Adrenal gland (tissue), 12 donors: Measurements from ENCODE around the gene DBI. TPM values are rescaled to one million over a fixed set of nuclear protein-coding genes. Genes with fewer than 3 reads are reported as not detected.

ENCODE experiments used
- DNase-seq, 7 donors: peaks; one replicate each; pipeline ENCODE4 v3.0.0-alpha.2; 2019 to 2020
- H3K27ac ChIP-seq, 5 donors: fragments of 200-600 bp; sonication (generic) in 4 of 5; 1 replicate in 3 of 5; 2 replicates in 2 of 5; pipeline versions ENCODE4 v1.5.1 to v1.8.0; 2016 to 2020; ENCODE audit warnings: mild to moderate bottlenecking in 1 of 5
- H3K27me3 ChIP-seq: fragments of 200-600 bp; 2 replicates; pipeline ENCODE4 v1.8.0; 2021
- H3K36me3 ChIP-seq, 2 donors: fragments of 200-600 bp; replicated peaks in 1 of 2; 1 replicate in 1 of 2; 2 replicates in 1 of 2; pipeline versions ENCODE4 v1.5.1 to v1.8.0; 2018 to 2022
- H3K4me1 ChIP-seq, 2 donors: fragments of 200-600 bp; replicated peaks in 1 of 2; 1 replicate in 1 of 2; 2 replicates in 1 of 2; pipeline versions ENCODE4 v1.5.1 to v1.8.0; 2018 to 2021
- H3K4me3 ChIP-seq, 4 donors: fragments of 200-600 bp; sonication (generic) in 3 of 4; one replicate each; pipeline ENCODE4 v1.5.1; 2016 to 2018
- H3K9me3 ChIP-seq, 3 donors: fragments of 200-600 bp; sonication (generic) in 1 of 3; replicated peaks in 1 of 3; 1 replicate in 2 of 3; 2 replicates in 1 of 3; pipeline versions ENCODE4 v1.5.1 to v1.8.0; 2016 to 2021
- CTCF ChIP-seq, 6 experiments: fragments of 450-650 bp in 4 of 6; fragments of 200-600 bp in 2 of 6; sonication (generic) in 1 of 6; IDR thresholded peaks; 1 replicate in 5 of 6; 2 replicates in 1 of 6; pipeline versions ENCODE4 v1.5.1 to v1.8.0; 2016 to 2021; ENCODE audit warnings: antibody characterized with exemption in 6 of 6, mild to moderate bottlenecking in 2 of 6, moderate library complexity in 1 of 6
- POLR2A ChIP-seq, 2 donors: fragments of 450-650 bp; IDR thresholded peaks; one replicate each; pipeline ENCODE4 v1.6.1; 2017; ENCODE audit warnings: antibody characterized with exemption in 2 of 2, mild to moderate bottlenecking in 2 of 2, moderate library complexity in 1 of 2
- WGBS, 4 donors: extraction: QIAGEN DNeasy Blood & Tissue Kit in 2 of 4; methylation state at CpG; one replicate each; pipeline versions ENCODE4 v1.1.5 to v1.1.7; 2013 to 2017; 5-methylcytosine and 5-hydroxymethylcytosine counted together
- intact Hi-C, 2 donors: fragments of 100-400 bp; cut with DNase I; formaldehyde crosslinking; loops; one replicate each; pipeline versions ENCODE4 v1.14.1 to v1.15.0; 2022 to 2023
- polyA plus RNA-seq, 3 donors: library from polyadenylated mRNA; stranded (reverse); fragments of 200-250 nt in 2 of 3; fragments of 350-450 nt in 1 of 3; fragmentation: Illumina TruSeq in 1 of 3; extraction: RNeasy Lipid Tissue Mini Kit (QIAGEN cat#74804) in 1 of 3; gene quantifications; one replicate each; pipeline ENCODE4 v1.2.3, GENCODE V29; 2013 to 2014
- total RNA-seq, 9 donors: library from RNA; depleted of rRNA in 4 of 9; stranded (reverse); fragments of >200 nt in 4 of 9; fragments of 120-200 nt in 1 of 9; fragmentation: NEBNext Ultra II Directional in 1 of 9; extraction: Animal tissue kit (Norgen Biotek cat#: 25700) in 1 of 9; gene quantifications; one replicate each; pipeline versions ENCODE4 v1.1.0 to v1.2.4, GENCODE V29; 2013 to 2023
- donor health status: healthy with polysubstance abuse.
- donor health status: Bipolar disorder and iron deficiency.
- donor health status: DM: yes; HTN: yes; CAD: no.
- donor health status: DM: no; HTN: no; CAD: no.
- donor health status: DM: no; HTN: no; CAD: no.
- donor health status: DM: yes; HTN: yes; CAD: no.

Gene DBI
- total and polyA plus RNA-seq, 12 donors: 32.3 to 367 (median 99.1) TPM

- intact Hi-C loops: no loop called here
- TF ChIP-seq POLR2A (IDR thresholded peaks at IDR 0.05): no peak
- TF ChIP-seq CTCF (IDR thresholded peaks at IDR 0.05): no peak
- H3K27ac ChIP-seq: no peak overlapping the region
- no peak for DNase-seq
- no peaks in the 10 kb centered on the region for H3K27me3 ChIP-seq
- 95 to 98% (median 96%) methylated on average over 6 of the region's 6 CpGs for WGBS, 4 donors
- H3K4me3 ChIP-seq: no peak overlapping the region
- H3K4me1 ChIP-seq: peaks cover 0 to 3% of the 10 kb centered on the region in 2 donors
- H3K9me3 ChIP-seq: no peaks in the 10 kb centered on the region
- no peaks in the 10 kb centered on the region for H3K36me3 ChIP-seq
These were observed 33.8 kb upstream of the DBI start for GRCh38 chr2:119332953-119333352.

GRCh38 chr2:119333360-119333759 lies 33.4 kb upstream of the DBI start:
- TF ChIP-seq POLR2A (IDR thresholded peaks at IDR 0.05) (no peak), CTCF (IDR thresholded peaks at IDR 0.05) (no peak)
- no peak overlapping the region for H3K4me3 ChIP-seq
- 52 to 80% (median 64%) methylated on average over 3 of the region's 3 CpGs for WGBS, 4 donors
- no peak overlapping the region for H3K27ac ChIP-seq
- intact Hi-C loops: no loop called here
- H3K9me3 ChIP-seq: no peaks in the 10 kb centered on the region
- no peaks in the 10 kb centered on the region for H3K36me3 ChIP-seq
- H3K4me1 ChIP-seq: peaks cover 0 to 3% of the 10 kb centered on the region in 2 donors
- peak in 3 of 7 donors; percentile 35 to 41 (median 36) for DNase-seq
- H3K27me3 ChIP-seq: no peaks in the 10 kb centered on the region

- intact Hi-C loops: no loop called here
- 88 to 100% (median 93%) methylated on average over 2 of the region's 2 CpGs for WGBS, 4 donors
- Histone ChIP-seq H3K27me3 (no peaks in the 10 kb centered on the region), H3K27ac (no peak overlapping the region), H3K4me1 (peaks cover 0 to 3% of the 10 kb centered on the region in 2 donors), H3K9me3 (no peaks in the 10 kb centered on the region), H3K4me3 (no peak overlapping the region), H3K36me3 (no peaks in the 10 kb centered on the region)
- no peak for DNase-seq
- TF ChIP-seq CTCF (IDR thresholded peaks at IDR 0.05) (no peak), POLR2A (IDR thresholded peaks at IDR 0.05) (no peak)
These were observed 32.9 kb upstream of the DBI start for GRCh38 chr2:119333833-119334232.

- no peaks in the 10 kb centered on the region for H3K36me3 ChIP-seq
- no peaks in the 10 kb centered on the region for H3K27me3 ChIP-seq
- no peak for TF ChIP-seq CTCF (IDR thresholded peaks at IDR 0.05)
- TF ChIP-seq POLR2A (IDR thresholded peaks at IDR 0.05): no peak
- no peak for DNase-seq
- H3K27ac ChIP-seq: no peak overlapping the region
- no peaks in the 10 kb centered on the region for H3K9me3 ChIP-seq
- H3K4me1 ChIP-seq: peaks cover 0 to 3% of the 10 kb centered on the region in 2 donors
- 89 to 92% (median 90%) methylated on average over 2 of the region's 2 CpGs for WGBS, 4 donors
- no peak overlapping the region for H3K4me3 ChIP-seq
- intact Hi-C loops: no loop called here
These were observed 29.0 kb upstream of the DBI start for GRCh38 chr2:119337749-119338148.
